AG09309 (cell line): Measurements from ENCODE around the gene PRLR.

Source experiments
- DNase-seq: peaks from one replicate; pipeline ENCODE4 v3.0.0-alpha.2; 2010; ENCODE audit warnings: low read depth
- H3K4me3 ChIP-seq: 2 replicates; pipeline ENCODE4 v1.5.1; 2011; ENCODE audit warnings: mild to moderate bottlenecking, low read depth, low read length, moderate library complexity; ENCODE audit not compliant: control insufficient read depth
- TF ChIP-seq, protein P1 (sequence below): IDR thresholded peaks from 2 replicates; pipeline ENCODE4 v1.5.1; 2011; ENCODE audit warnings: mild to moderate bottlenecking, low read depth, low read length, inconsistent platforms; ENCODE audit not compliant: insufficient read depth, control insufficient read depth; ENCODE audit errors: missing control alignments

PRLR gene

DNA sequence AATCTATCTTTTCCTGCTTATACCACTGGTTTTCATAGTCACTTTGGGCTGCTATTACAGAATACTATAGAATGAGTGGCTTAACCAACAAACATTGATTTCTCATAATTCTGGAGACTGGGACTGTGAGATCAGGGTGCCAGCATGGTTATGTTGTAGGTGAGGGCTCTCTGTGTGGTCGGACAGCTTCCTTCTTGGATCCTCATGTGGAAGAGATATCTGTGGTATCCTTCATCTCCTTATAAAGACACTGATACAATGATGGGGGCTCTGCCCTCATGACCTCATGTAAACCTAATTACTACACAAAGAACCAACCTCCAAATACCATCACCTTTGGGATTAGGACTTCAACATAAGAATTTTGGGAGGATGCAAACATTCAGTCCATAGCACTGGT is 13.9 kb upstream of the PRLR start:
- H3K4me3 ChIP-seq, result no peak overlapping the region

DNA sequence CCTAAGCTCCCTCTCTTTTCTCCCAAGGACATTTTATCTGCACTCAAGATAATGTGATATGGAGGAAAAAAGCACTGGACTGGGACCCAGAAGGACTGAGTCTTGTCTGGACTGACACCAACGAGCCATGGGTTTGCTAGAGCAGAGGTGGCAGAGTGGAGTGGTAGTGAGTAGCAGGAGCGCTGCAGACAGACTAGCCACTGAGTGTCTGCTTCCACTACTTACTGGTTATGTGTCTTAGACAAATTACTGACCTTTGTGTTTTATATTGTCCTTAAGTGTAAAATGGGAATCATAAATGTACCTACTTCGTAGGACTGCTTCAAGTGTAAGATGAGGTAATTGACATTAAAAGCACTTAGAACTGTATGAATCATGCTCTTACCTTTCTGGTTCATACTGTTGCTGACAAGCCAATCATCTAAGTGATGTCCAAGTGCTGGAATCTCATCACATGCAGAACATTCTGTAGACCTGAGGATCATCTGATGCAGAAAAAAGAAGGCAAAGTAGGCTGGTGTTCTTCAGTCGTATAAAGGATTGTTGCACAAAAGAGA is 12.5 kb upstream of the PRLR start:
- DNase-seq, result no peak
- TF ChIP-seq, protein P1, sequence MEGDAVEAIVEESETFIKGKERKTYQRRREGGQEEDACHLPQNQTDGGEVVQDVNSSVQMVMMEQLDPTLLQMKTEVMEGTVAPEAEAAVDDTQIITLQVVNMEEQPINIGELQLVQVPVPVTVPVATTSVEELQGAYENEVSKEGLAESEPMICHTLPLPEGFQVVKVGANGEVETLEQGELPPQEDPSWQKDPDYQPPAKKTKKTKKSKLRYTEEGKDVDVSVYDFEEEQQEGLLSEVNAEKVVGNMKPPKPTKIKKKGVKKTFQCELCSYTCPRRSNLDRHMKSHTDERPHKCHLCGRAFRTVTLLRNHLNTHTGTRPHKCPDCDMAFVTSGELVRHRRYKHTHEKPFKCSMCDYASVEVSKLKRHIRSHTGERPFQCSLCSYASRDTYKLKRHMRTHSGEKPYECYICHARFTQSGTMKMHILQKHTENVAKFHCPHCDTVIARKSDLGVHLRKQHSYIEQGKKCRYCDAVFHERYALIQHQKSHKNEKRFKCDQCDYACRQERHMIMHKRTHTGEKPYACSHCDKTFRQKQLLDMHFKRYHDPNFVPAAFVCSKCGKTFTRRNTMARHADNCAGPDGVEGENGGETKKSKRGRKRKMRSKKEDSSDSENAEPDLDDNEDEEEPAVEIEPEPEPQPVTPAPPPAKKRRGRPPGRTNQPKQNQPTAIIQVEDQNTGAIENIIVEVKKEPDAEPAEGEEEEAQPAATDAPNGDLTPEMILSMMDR, result no peak
- H3K4me3 ChIP-seq, result no peak overlapping the region

More for the DNA sequence above, 13.9 kb upstream of the PRLR start:
- no peak for DNase-seq
- TF ChIP-seq, protein P1, result no peak

DNA sequence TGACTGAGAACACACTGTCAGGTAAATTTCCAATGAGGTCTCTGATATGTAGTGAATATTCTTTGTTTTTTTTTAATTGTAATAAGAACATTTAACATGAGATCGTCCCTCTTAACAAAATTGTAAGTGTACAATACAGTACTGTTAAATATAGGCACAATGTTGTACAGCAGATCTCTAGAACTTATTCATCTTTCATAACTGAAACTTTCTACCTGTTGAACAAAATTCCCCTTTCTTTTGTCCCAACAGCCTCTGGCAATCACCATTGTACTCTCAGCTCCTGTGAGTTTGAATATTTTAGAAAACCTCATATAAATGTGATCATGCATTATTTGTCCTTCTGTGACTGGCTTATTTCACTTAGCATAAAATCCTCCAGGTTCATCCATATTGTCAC is 10.6 kb upstream of the PRLR start:
- TF ChIP-seq, protein P1, result no peak
- DNase-seq, result no peak

DNA sequence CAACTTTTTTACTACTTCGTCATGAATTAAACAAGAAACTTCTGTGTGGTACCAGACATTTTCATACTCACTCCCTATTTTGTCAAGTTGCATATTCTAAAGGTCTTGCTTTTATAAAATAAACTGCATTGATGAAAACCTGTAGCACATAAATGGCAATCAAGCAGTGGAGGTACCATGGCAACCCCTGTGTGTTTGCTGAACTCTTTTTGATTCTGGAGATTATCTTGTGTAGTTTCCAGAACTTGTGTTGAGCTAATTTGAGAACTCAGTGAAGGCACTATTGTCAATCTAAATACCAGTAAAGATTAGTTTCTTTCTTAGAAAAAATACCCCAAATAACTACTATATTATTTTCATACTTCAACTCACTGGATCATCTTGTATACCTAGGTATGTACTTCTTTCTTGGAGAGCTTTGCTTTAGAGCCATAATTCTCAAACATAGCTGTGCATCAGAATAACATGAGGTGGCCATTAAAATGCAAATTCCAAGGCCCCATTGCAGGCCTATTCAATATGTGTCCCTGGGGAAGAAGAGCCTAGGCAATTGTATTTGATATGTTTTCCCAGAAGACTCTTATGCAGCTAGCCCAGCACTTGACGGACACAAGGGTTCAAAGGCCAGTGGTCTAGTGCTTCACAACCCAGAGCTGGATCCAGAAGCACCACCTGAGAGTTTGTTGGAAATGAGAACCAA is 9.8 kb upstream of the PRLR start:
- DNase-seq, result no peak
- no peak overlapping the region for H3K4me3 ChIP-seq
- TF ChIP-seq, protein P1, result no peak

More for the DNA sequence above, 10.6 kb upstream of the PRLR start:
- no peak overlapping the region for H3K4me3 ChIP-seq

DNA sequence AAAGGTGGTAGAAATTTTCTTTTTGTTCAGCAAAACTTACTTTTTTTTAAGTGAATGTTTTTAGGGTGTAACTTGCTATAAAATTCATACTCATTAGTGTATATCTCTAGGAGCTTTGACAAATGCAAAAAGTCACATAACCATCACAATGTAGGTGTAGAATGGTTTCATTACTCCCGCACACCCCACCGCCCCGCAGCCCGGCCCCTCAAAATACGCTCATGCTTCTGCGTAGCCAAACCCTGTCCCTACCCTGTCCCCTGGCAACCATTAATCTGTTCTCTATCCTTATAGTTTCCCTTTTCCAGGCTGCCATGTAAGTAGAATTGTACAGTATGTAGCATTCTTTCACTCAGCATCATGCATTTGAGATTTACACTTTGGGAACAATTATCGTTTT is 9.2 kb upstream of the PRLR start:
- H3K4me3 ChIP-seq, result no peak overlapping the region
- no peak for DNase-seq
- TF ChIP-seq, protein P1, result no peak

DNA sequence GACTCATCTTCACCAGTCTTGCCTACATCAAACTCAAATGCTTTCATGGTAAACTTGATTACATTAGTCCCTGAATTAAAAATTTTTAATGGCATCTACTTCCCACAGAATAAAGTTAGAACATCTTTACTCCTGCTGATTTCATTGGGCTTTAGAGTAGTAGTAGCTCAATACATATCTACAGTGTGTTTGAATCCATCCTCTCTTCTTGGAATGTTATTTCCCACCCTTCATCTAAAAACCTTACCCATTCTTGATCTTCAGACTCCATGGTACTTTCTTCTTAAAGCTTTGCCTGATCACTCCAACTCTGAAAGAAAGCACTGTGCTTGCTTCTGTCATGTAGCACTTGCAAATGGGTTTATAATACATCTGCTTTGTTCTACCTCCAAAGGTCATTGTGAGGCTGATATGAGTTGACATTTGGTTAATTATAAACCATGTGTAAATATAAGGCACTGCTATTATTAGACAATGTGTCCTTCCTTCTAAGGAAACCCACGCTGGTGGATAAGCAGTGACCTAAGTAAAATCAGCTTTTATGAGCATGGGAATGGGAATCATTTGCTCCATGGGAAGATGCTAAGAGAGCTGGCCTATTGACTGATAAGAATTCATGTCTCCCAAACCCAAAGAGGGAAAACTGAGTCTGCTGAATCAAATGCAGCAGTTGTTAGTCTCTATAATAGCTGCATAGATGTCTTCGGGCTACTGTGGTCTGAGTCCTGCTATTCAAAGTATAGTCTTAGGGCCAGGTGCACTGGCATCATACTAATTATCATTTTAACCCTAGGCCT is 7.5 kb upstream of the PRLR start:
- TF ChIP-seq, protein P1, result no peak
- no peak for DNase-seq
- H3K4me3 ChIP-seq, result no peak overlapping the region
